GM19023 (cell line): Measurements from ENCODE around the gene GPX1.

Experiments
- ATAC-seq: cut with Tn5 transposase; IDR thresholded peaks from one replicate; pipeline ENCODE4 v1.9.1; 2021; ENCODE audit warnings: mild to moderate bottlenecking, moderate library complexity; ENCODE audit not compliant: unreplicated experiment

GPX1 gene

GRCh38 chr3:49313896-49314688, 44.1 kb downstream of the GPX1 start:
- ATAC-seq, result no peak

DNA sequence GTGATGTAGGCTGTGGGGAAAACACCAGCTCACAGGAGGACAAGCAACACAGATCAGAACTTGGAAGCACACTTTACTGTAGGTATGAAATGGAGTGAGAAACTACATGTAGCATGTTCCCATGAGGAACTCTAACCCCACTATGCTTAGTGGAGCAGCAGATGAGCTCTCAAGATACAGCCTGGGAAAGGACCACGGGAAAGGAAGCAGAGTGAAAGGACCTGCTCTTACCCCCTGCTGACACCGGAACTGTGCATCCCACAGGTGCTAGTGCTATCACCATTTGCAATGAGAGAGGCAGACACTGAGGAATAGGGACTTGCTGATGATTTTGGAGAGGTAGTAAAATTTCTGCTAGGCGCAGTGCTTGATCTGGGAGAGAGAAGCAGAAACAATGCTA, 46.9 kb downstream of the GPX1 start:
- ATAC-seq, result no peak

DNA sequence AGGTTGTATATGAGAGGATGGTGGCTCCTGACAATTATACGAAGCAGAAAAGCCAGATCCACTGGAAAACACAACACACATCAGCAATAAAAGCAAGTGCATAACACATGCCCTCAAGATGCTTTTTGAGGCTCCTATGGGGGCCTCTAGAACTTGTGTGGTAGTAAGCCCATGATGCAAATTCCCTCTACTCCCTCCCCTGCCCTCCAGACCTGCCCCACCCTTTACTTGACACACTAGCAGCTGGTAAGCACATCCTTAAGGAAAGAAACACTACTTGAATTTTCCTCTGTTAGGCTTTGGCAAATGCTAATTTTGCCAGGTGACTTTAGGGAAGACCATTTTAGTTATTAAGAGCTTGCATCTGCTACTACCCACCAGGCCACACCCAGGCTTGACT, 47.5 kb downstream of the GPX1 start:
- no peak for ATAC-seq
